ENCODE measurements around the gene LRRC28. TPM values are rescaled to one million over a fixed set of nuclear protein-coding genes. Genes with fewer than 3 reads are reported as not detected.
A peak's percentile ranks its signal among the peaks of the same experiment; 100 is the strongest.

LRRC28 gene
- total RNA-seq, 1 donor from 2014 or later, result 22.9 TPM

- no peak for TF ChIP-seq CTCF (IDR thresholded peaks at IDR 0.05; ENCODE audit: borderline replicate concordance)
- no peak overlapping the region for H3K4me3 ChIP-seq
- H3K27me3 ChIP-seq (ENCODE audit: low read depth), result no peaks in the 10 kb centered on the region
- peaks cover 17% of the 10 kb centered on the region for H3K4me1 ChIP-seq
- intact Hi-C loops (cut with micrococcal nuclease), result no loop called here
- DNase-seq, result no peak
- no peaks in the 10 kb centered on the region for H3K36me3 ChIP-seq
- H3K27ac ChIP-seq (replicated peaks), result peak overlapping the region; percentile 62
- H3K9me3 ChIP-seq (replicated peaks), result no peaks in the 10 kb centered on the region
These were observed 150.9 kb downstream of the LRRC28 start for GRCh38 chr15:99402014-99402729.

GRCh38 chr15:99403597-99403996, 152.3 kb downstream of the LRRC28 start:
- H3K9me3 ChIP-seq (replicated peaks), result no peaks in the 10 kb centered on the region
- H3K4me1 ChIP-seq, result peaks cover 29% of the 10 kb centered on the region
- no peak for TF ChIP-seq CTCF (IDR thresholded peaks at IDR 0.05; ENCODE audit: borderline replicate concordance)
- H3K4me3 ChIP-seq, result no peak overlapping the region
- H3K27ac ChIP-seq (replicated peaks), result no peak overlapping the region
- DNase-seq, result no peak
- H3K27me3 ChIP-seq (ENCODE audit: low read depth), result no peaks in the 10 kb centered on the region
- intact Hi-C loops (cut with micrococcal nuclease), result no loop called here
- H3K36me3 ChIP-seq, result no peaks in the 10 kb centered on the region

GRCh38 chr15:99404454-99404853, 153.2 kb downstream of the LRRC28 start:
- H3K36me3 ChIP-seq, result no peaks in the 10 kb centered on the region
- no peak for DNase-seq
- H3K4me3 ChIP-seq, result no peak overlapping the region
- no peak overlapping the region for H3K27ac ChIP-seq (replicated peaks)
- no peak for TF ChIP-seq CTCF (IDR thresholded peaks at IDR 0.05; ENCODE audit: borderline replicate concordance)
- H3K4me1 ChIP-seq, result peaks cover 37% of the 10 kb centered on the region
- intact Hi-C loops (cut with micrococcal nuclease), result no loop called here
- H3K9me3 ChIP-seq (replicated peaks), result no peaks in the 10 kb centered on the region
- H3K27me3 ChIP-seq (ENCODE audit: low read depth), result no peaks in the 10 kb centered on the region

- intact Hi-C loops (cut with micrococcal nuclease), result no loop called here
- no peak for TF ChIP-seq CTCF (IDR thresholded peaks at IDR 0.05; ENCODE audit: borderline replicate concordance)
- H3K4me1 ChIP-seq, result peaks cover 40% of the 10 kb centered on the region
- H3K4me3 ChIP-seq, result no peak overlapping the region
- H3K27ac ChIP-seq (replicated peaks), result no peak overlapping the region
- DNase-seq, result no peak
- no peaks in the 10 kb centered on the region for H3K9me3 ChIP-seq (replicated peaks)
- no peaks in the 10 kb centered on the region for H3K36me3 ChIP-seq
- H3K27me3 ChIP-seq (ENCODE audit: low read depth), result no peaks in the 10 kb centered on the region
These were observed 154.8 kb downstream of the LRRC28 start for GRCh38 chr15:99406120-99406519.

GRCh38 chr15:99406716-99407487, 155.6 kb downstream of the LRRC28 start:
- Histone ChIP-seq H3K4me1 (peaks cover 32% of the 10 kb centered on the region), H3K27ac (replicated peaks) (no peak overlapping the region), H3K4me3 (no peak overlapping the region), H3K27me3 (ENCODE audit: low read depth) (no peaks in the 10 kb centered on the region), H3K36me3 (no peaks in the 10 kb centered on the region), H3K9me3 (replicated peaks) (no peaks in the 10 kb centered on the region)
- intact Hi-C loops (cut with micrococcal nuclease), result no loop called here
- DNase-seq, result no peak
- no peak for TF ChIP-seq CTCF (IDR thresholded peaks at IDR 0.05; ENCODE audit: borderline replicate concordance)

All from left ventricle myocardium inferior (tissue), 1 donor.